ENCODE measurements around the gene CFAP126. TPM values are rescaled to one million over a fixed set of nuclear protein-coding genes. Genes with fewer than 3 reads are reported as not detected.
"Not testable (repeated sequence)": the region's sequence is repeated elsewhere in the genome, so short reads cannot be mapped to it uniquely, and the experiment has no call there.

Gene CFAP126
- total and polyA plus RNA-seq, 8 donors: not detected

DNA sequence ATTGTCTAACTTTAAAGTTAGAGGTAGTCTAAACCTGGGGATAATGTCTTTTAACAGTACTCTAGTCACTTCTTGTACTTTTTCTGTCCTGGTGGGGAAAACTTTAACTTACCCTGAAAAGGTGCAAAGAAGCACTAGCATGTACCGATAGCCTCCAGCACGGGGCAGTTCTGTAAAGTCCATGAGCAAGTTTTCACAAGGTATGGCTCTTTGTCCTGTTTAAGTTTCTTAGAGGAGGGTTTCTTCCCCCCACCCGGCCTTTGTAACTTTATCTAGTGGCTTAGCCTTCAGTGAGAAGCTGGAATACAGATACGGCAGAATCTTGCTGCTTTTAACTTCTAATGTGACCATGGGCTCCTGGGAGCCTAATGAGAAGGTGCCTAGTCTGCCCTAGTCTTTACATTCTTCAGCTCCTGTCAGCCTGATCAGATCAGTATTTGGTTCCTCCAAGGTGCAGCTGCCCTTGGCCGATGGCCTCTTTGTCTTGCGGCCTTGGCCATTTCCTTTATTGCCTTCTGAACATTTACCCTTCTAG is 39.8 kb upstream of the CFAP126 start:
- 82 to 89% (median 84%) methylated on average over 6 of the region's 6 CpGs for WGBS, 5 donors
- Histone ChIP-seq H3K36me3 (no peaks in the 10 kb centered on the region), H3K27ac (no peak overlapping the region), H3K4me1 (peaks cover 0 to 11% (median 9%) of the 10 kb centered on the region in 4 donors), H3K27me3 (no peaks in the 10 kb centered on the region), H3K4me3 (no peak overlapping the region), H3K9me3 (no peaks in the 10 kb centered on the region)
- intact Hi-C loops (cut with DNase I; ENCODE audit: low total_unique reads): no loop called here
- TF ChIP-seq, protein P1, sequence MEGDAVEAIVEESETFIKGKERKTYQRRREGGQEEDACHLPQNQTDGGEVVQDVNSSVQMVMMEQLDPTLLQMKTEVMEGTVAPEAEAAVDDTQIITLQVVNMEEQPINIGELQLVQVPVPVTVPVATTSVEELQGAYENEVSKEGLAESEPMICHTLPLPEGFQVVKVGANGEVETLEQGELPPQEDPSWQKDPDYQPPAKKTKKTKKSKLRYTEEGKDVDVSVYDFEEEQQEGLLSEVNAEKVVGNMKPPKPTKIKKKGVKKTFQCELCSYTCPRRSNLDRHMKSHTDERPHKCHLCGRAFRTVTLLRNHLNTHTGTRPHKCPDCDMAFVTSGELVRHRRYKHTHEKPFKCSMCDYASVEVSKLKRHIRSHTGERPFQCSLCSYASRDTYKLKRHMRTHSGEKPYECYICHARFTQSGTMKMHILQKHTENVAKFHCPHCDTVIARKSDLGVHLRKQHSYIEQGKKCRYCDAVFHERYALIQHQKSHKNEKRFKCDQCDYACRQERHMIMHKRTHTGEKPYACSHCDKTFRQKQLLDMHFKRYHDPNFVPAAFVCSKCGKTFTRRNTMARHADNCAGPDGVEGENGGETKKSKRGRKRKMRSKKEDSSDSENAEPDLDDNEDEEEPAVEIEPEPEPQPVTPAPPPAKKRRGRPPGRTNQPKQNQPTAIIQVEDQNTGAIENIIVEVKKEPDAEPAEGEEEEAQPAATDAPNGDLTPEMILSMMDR (IDR thresholded peaks at IDR 0.05): no peak
- TF ChIP-seq POLR2AphosphoS5 (IDR thresholded peaks at IDR 0.05): no peak
- no peak for TF ChIP-seq EP300 (IDR thresholded peaks at IDR 0.05)
- no peak for TF ChIP-seq POLR2A (IDR thresholded peaks at IDR 0.05)
- no peak for DNase-seq

DNA sequence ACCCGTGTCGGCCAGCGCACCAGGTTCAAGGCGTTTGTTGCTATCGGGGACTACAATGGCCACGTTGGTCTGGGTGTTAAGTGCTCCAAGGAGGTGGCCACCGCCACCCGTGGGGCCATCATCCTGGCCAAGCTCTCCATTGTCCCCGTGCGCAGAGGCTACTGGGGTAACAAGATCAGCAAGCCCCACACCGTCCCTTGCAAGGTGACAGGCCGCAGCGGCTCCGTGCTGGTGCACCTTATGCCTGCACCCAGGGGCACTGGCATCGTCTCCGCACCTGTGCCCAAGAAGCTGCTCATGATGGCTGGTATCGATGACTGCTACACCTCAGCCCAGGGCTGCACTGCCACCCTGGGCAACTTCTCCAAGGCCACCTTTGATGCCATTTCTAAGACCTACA is 38.9 kb upstream of the CFAP126 start:
- H3K27ac ChIP-seq; H3K4me3 ChIP-seq; DNase-seq; H3K36me3 ChIP-seq; intact Hi-C loops (cut with DNase I; ENCODE audit: low total_unique reads); H3K9me3 ChIP-seq; H3K27me3 ChIP-seq: not testable (repeated sequence)
- WGBS, 5 donors: 94 to 98% (median 96%) methylated on average over 8 to 17 of the region's 17 CpGs
- H3K4me1 ChIP-seq: peaks cover 0 to 19% (median 9%) of the 10 kb centered on the region in 4 donors

DNA sequence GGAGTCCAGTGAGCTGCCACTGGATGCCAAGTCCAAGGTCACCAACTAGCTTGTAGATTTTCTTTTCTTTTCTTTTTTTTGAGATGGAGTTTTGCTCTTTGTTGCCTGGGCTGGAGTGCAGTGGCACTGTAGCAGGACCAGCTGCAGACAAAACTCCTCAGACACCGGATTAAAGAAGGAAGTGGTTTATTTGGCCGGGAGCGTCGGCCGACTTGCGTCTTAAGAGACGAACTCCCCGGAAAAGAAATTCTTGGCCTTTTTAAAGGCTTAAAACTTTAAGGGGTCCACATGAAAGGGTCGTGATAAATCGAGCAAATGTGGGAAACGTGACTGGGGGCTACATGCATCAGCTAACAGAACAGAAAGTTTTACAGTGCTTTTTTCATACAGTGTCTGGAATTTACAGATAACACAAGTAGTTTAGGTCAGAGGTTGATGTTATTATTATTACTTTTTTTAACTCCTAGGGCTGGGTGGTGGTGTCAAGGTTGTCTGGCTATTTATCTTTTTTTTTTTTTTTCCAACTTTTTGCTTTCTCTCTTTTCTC is 36.4 kb upstream of the CFAP126 start:
- H3K36me3 ChIP-seq: no peaks in the 10 kb centered on the region
- no peaks in the 10 kb centered on the region for H3K27me3 ChIP-seq
- intact Hi-C loops (cut with DNase I; ENCODE audit: low total_unique reads): no loop called here
- no peak for DNase-seq
- no peaks in the 10 kb centered on the region for H3K9me3 ChIP-seq
- peaks cover 4 to 21% (median 11%) of the 10 kb centered on the region in 4 donors for H3K4me1 ChIP-seq
- TF ChIP-seq POLR2A (IDR thresholded peaks at IDR 0.05) (no peak), EP300 (IDR thresholded peaks at IDR 0.05) (no peak), POLR2AphosphoS5 (IDR thresholded peaks at IDR 0.05) (no peak)
- TF ChIP-seq, protein P1 (IDR thresholded peaks at IDR 0.05): no peak
- no peak overlapping the region for H3K4me3 ChIP-seq
- no peak overlapping the region for H3K27ac ChIP-seq
- 71 to 83% (median 78%) methylated on average over 11 of the region's 11 CpGs for WGBS, 5 donors

DNA sequence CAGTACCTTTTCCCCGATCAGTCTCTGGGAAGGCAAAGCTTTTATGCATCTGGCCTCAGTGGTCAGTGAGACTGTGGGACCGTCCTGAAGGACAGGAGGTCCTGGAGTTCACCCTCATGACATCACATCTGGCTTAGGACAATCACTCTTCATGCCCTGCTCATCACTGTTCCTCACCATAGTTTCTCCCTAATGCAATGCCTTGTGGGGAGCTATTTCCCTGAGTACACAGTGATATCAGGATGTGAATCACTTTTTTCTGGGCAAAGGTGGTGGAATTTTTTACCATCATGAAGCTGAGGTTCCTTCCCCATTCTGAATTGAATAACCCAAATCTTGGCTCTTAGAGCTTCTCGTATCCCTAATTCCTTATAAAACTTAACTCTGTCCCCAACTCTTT is 34.8 kb upstream of the CFAP126 start:
- WGBS, 5 donors: 91 to 96% (median 94%) methylated on average over 3 of the region's 3 CpGs

More for the DNA sequence above, 34.8 kb upstream of the CFAP126 start:
- no peaks in the 10 kb centered on the region for H3K36me3 ChIP-seq
- H3K4me3 ChIP-seq: no peak overlapping the region
- no peaks in the 10 kb centered on the region for H3K27me3 ChIP-seq
- no peaks in the 10 kb centered on the region for H3K9me3 ChIP-seq
- TF ChIP-seq EP300 (IDR thresholded peaks at IDR 0.05) (no peak), POLR2A (IDR thresholded peaks at IDR 0.05) (no peak)
- TF ChIP-seq, protein P1 (IDR thresholded peaks at IDR 0.05): no peak
- no peak overlapping the region for H3K27ac ChIP-seq
- H3K4me1 ChIP-seq: peaks cover 5 to 33% (median 17%) of the 10 kb centered on the region in 4 donors
- no peak for DNase-seq
- intact Hi-C loops (cut with DNase I; ENCODE audit: low total_unique reads): no loop called here
